Liver (tissue), 9 donors: ENCODE data around the gene MTF1. TPM values are rescaled to one million over a fixed set of nuclear protein-coding genes. Genes with fewer than 3 reads are reported as not detected.

ENCODE experiments used
- DNase-seq: peaks from one replicate; pipeline ENCODE4 v3.0.0-alpha.2; 2017; ENCODE audit warnings: low spot score
- H3K27ac ChIP-seq, 2 donors: one replicate each; pipeline ENCODE4 v1.7.0; 2013; ENCODE audit warnings: inconsistent platforms in 2 of 2, low read length in 2 of 2, control low read depth in 1 of 2, low read depth in 1 of 2, mild to moderate bottlenecking in 1 of 2
- H3K27me3 ChIP-seq, 4 donors: one replicate each; pipeline versions ENCODE4 v1.6.1 to v1.7.0; 2013; ENCODE audit warnings: low read length in 3 of 4, inconsistent platforms in 1 of 4, mild to moderate bottlenecking in 1 of 4, moderate library complexity in 1 of 4; ENCODE audit not compliant: control insufficient read depth in 4 of 4, insufficient read depth in 4 of 4
- H3K36me3 ChIP-seq, 4 donors: one replicate each; pipeline versions ENCODE4 v1.6.1 to v1.7.0; 2013; ENCODE audit warnings: low read length in 3 of 4, mild to moderate bottlenecking in 3 of 4, low read depth in 1 of 4, moderate library complexity in 1 of 4; ENCODE audit not compliant: control insufficient read depth in 4 of 4, insufficient read depth in 3 of 4
- H3K4me1 ChIP-seq, 4 donors: one replicate each; pipeline versions ENCODE4 v1.6.1 to v1.7.0; 2013; ENCODE audit warnings: low read length in 3 of 4, mild to moderate bottlenecking in 3 of 4, moderate library complexity in 1 of 4; ENCODE audit not compliant: control insufficient read depth in 4 of 4, insufficient read depth in 4 of 4
- H3K4me3 ChIP-seq, 3 donors: one replicate each; pipeline versions ENCODE4 v1.6.1 to v1.7.0; 2013; ENCODE audit warnings: low read length in 3 of 3, control low read depth in 1 of 3, low read depth in 1 of 3, mild to moderate bottlenecking in 1 of 3
- H3K9ac ChIP-seq, 2 donors: one replicate each; pipeline ENCODE4 v1.7.0; 2013; ENCODE audit warnings: low read length in 2 of 2, mild to moderate bottlenecking in 2 of 2, moderate library complexity in 2 of 2, control low read depth in 1 of 2, low read depth in 1 of 2
- H3K9me3 ChIP-seq, 4 donors: one replicate each; pipeline versions ENCODE4 v1.6.1 to v1.7.0; 2013; ENCODE audit warnings: low read length in 3 of 4; ENCODE audit not compliant: control insufficient read depth in 4 of 4
- ATF3 ChIP-seq: IDR thresholded peaks from 2 replicates; pipeline ENCODE4 v1.6.1; 2016; ENCODE audit warnings: antibody characterized with exemption
- GABPA ChIP-seq, 2 donors: IDR thresholded peaks in 1 of 2; conservative IDR thresholded peaks in 1 of 2; 2 replicates each; pipeline ENCODE4 v1.6.1; 2016; ENCODE audit warnings: antibody characterized with exemption in 2 of 2, mild to moderate bottlenecking in 1 of 2, moderate library complexity in 1 of 2
- HNF4A ChIP-seq, 2 donors: conservative IDR thresholded peaks; 2 replicates each; pipeline ENCODE4 v1.6.1; 2016; ENCODE audit warnings: antibody characterized with exemption in 2 of 2, mild to moderate bottlenecking in 2 of 2
- RAD21 ChIP-seq, 2 donors: IDR thresholded peaks; 2 replicates each; pipeline ENCODE4 v1.6.1; 2016; ENCODE audit warnings: antibody characterized with exemption in 2 of 2, mild to moderate bottlenecking in 2 of 2
- REST ChIP-seq: IDR thresholded peaks from 2 replicates; pipeline ENCODE4 v1.6.1; 2016; ENCODE audit warnings: antibody characterized with exemption, mild to moderate bottlenecking
- RXRA ChIP-seq, 2 donors: IDR thresholded peaks; 2 replicates each; pipeline ENCODE4 v1.6.1; 2017 to 2018; ENCODE audit warnings: antibody characterized with exemption in 2 of 2, mild to moderate bottlenecking in 1 of 2
- WGBS: extraction: QIAGEN DNeasy Blood & Tissue Kit; methylation state at CpG from one replicate; pipeline ENCODE4 v1.1.7; 2013; 5-methylcytosine and 5-hydroxymethylcytosine counted together
- polyA plus RNA-seq, 2 donors: library from polyadenylated mRNA; stranded (reverse) in 1 of 2; unstranded in 1 of 2; fragments of 200-250 nt in 1 of 2; fragments of >200 nt in 1 of 2; fragmentation: Nextera tagmentation in 1 of 2; extraction: Ambion mirVana in 1 of 2; gene quantifications; one replicate each; pipeline versions ENCODE4 v1.2.1 to v1.2.3, GENCODE V29; 2013 to 2015
- total RNA-seq, 2 donors: library from RNA; depleted of rRNA; stranded (reverse); fragments of >200 nt; gene quantifications; one replicate each; pipeline ENCODE4 v1.2.3, GENCODE V29; 2014
- TF ChIP-seq, protein P1 (sequence below): IDR thresholded peaks from 2 replicates; pipeline ENCODE4 v1.6.1; 2016; ENCODE audit warnings: antibody characterized with exemption
- TF ChIP-seq, protein P2 (sequence below): fragments of 150-350 bp; IDR thresholded peaks from 2 replicates; pipeline ENCODE4 v1.5.1; 2017; ENCODE audit warnings: improper control_type of control experiment, low read depth, low read length; ENCODE audit not compliant: missing input control
- donor health status: healthy.
- donor health status: healthy.
- donor health status: healthy.
- donor health status: healthy.
- donor health status: healthy.

Gene MTF1
- total and polyA plus RNA-seq, 4 donors, result 2.3 to 3.3 (median 3.0) TPM

DNA sequence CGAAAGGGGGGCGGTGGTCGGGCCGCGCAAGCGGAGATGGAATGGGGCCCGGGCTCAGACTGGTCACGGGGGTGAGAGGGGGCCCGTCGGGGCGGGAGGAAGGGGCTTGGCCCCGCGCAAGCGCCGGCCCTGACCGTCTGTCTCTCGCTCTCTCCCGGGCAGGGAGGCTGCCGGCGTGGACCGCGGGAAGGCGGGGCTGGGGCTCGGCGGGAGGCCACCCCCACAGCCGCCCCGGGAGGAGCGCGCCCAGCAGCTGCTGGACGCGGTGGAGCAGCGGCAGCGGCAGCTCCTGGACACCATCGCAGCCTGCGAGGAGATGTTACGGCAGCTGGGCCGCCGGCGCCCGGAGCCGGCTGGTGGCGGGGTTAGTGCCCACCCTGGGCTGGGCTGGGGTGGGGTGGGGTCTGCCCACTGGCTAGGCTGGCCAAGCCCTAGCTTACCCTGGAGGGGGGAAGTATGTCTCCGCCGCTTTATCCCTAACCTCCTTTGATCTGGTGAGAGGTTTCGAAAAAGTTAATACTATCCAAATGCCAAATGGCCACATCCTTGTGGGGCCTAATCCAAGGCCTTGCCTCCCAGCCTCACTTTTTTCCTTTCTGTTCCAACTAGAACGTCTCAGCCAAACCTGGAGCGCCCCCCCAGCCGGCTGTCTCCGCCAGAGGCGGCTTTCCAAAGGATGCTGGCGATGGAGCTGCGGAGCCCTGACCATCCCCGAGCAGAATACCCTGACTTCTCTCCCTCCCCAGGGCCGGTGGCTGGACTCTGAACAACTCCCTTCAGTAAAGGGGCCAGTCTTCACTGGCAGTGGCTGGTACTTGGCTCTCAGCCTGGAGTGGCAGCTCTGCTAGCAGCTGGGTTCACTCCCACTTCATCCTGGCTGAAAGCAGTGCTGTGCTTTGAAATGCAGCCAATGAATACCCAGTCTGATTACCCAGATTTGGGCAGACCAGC lies 50.7 kb downstream of the MTF1 start (continued):
- TF ChIP-seq REST (peak; percentile 68), ATF3 (no peak), RXRA (IDR thresholded peaks at IDR 0.05) (peak; percentile 23 to 35), RAD21 (IDR thresholded peaks at IDR 0.05) (peak; percentile 8 to 26)
- TF ChIP-seq, protein P1, sequence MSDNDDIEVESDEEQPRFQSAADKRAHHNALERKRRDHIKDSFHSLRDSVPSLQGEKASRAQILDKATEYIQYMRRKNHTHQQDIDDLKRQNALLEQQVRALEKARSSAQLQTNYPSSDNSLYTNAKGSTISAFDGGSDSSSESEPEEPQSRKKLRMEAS, result no peak

- peaks cover 12 to 34% (median 28%) of the 10 kb centered on the region in 4 donors for H3K36me3 ChIP-seq
- WGBS, result under 1% methylated on average over 95 of the region's 95 CpGs
- peak within 1 kb of the TSS; percentile 61 to 90 (median 86) for H3K4me3 ChIP-seq
- peak; percentile 17 for TF ChIP-seq REST
- TF ChIP-seq HNF4A (conservative IDR thresholded peaks at IDR 0.05), result peak in 1 of 2 donors; percentile 14
- TF ChIP-seq RXRA (IDR thresholded peaks at IDR 0.05), result peak in 1 of 2 donors; percentile 13
- TF ChIP-seq, protein P2, sequence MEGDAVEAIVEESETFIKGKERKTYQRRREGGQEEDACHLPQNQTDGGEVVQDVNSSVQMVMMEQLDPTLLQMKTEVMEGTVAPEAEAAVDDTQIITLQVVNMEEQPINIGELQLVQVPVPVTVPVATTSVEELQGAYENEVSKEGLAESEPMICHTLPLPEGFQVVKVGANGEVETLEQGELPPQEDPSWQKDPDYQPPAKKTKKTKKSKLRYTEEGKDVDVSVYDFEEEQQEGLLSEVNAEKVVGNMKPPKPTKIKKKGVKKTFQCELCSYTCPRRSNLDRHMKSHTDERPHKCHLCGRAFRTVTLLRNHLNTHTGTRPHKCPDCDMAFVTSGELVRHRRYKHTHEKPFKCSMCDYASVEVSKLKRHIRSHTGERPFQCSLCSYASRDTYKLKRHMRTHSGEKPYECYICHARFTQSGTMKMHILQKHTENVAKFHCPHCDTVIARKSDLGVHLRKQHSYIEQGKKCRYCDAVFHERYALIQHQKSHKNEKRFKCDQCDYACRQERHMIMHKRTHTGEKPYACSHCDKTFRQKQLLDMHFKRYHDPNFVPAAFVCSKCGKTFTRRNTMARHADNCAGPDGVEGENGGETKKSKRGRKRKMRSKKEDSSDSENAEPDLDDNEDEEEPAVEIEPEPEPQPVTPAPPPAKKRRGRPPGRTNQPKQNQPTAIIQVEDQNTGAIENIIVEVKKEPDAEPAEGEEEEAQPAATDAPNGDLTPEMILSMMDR, result no peak
- no peak for TF ChIP-seq ATF3
- TF ChIP-seq GABPA (IDR thresholded peaks at IDR 0.05 in 1 of 2, conservative IDR thresholded peaks at IDR 0.05 in 1 of 2), result peak; percentile 80 to 92
- TF ChIP-seq RAD21 (IDR thresholded peaks at IDR 0.05), result no peak
- no peaks in the 10 kb centered on the region for H3K9me3 ChIP-seq
- no peaks in the 10 kb centered on the region for H3K27me3 ChIP-seq
- H3K4me1 ChIP-seq, result peaks cover 6 to 24% (median 20%) of the 10 kb centered on the region in 4 donors
- peak; percentile 93 for DNase-seq
- peak within 1 kb of the TSS; percentile 60 to 94 for H3K9ac ChIP-seq
- H3K27ac ChIP-seq, result peak within 1 kb of the TSS; percentile 75 to 84
Measured at GRCh38 chr1:37807555-37808368, 51.6 kb downstream of the MTF1 start, which contains the start of the genes C1orf122 and YRDC. TSS of gene C1orf122 (plus strand) at chr1:37807790. CDS start at chr1:37808405, 615 bp downstream. TSS of gene YRDC (minus strand) at chr1:37808208. CDS start at chr1:37808180, 28 bp downstream.
